NCI-H146 treated with DMSO at 0.1 percent for 48 hours (cell line): Measurements from ENCODE around the gene SLITRK4.

ENCODE experiments used
- DNase-seq: peaks from one replicate; lab custom pipeline; 2025; ENCODE audit not compliant: unreplicated experiment; lab: John Stamatoyannopoulos, UW

SLITRK4 gene

GRCh38 chrX:143635915-143636314 lies at the start of gene SLITRK4:
TSS of gene SLITRK4 (minus strand) at chrX:143636101. CDS start at chrX:143631108, 4,993 bp downstream.
- peak; percentile 10 for DNase-seq

GRCh38 chrX:143683486-143683885 lies 47.6 kb upstream of the SLITRK4 start:
- no peak for DNase-seq

- DNase-seq, result no peak
These were observed 39.0 kb upstream of the SLITRK4 start for GRCh38 chrX:143674926-143675325.

- no peak for DNase-seq
These were observed 33.5 kb upstream of the SLITRK4 start for GRCh38 chrX:143669395-143669794.

GRCh38 chrX:143664302-143664701 lies 28.4 kb upstream of the SLITRK4 start:
- no peak for DNase-seq

- no peak for DNase-seq
These were observed 27.9 kb upstream of the SLITRK4 start for GRCh38 chrX:143663755-143664154.

- DNase-seq, result no peak
These were observed 25.4 kb upstream of the SLITRK4 start for GRCh38 chrX:143661286-143661685.

- DNase-seq, result no peak
These were observed 12.8 kb upstream of the SLITRK4 start for GRCh38 chrX:143648705-143649104.

GRCh38 chrX:143642426-143642825 lies 6.5 kb upstream of the SLITRK4 start:
- no peak for DNase-seq

- DNase-seq, result no peak
These were observed 930 bp upstream of the SLITRK4 start for GRCh38 chrX:143636831-143637230.

GRCh38 chrX:143634663-143635455 lies 1.0 kb downstream of the SLITRK4 start:
- DNase-seq, result no peak

GRCh38 chrX:143634309-143634662 lies 1.6 kb downstream of the SLITRK4 start:
- DNase-seq, result no peak

GRCh38 chrX:143633461-143634308 lies 2.2 kb downstream of the SLITRK4 start:
- DNase-seq, result no peak

- no peak for DNase-seq
These were observed 3.1 kb downstream of the SLITRK4 start for GRCh38 chrX:143632625-143633410.

- DNase-seq, result no peak
These were observed 12.2 kb downstream of the SLITRK4 start for GRCh38 chrX:143623657-143624056.

GRCh38 chrX:143621276-143621675 lies 14.6 kb downstream of the SLITRK4 start:
- no peak for DNase-seq

GRCh38 chrX:143615851-143616250 lies 20.1 kb downstream of the SLITRK4 start:
- no peak for DNase-seq

GRCh38 chrX:143601809-143602208 lies 34.1 kb downstream of the SLITRK4 start:
- no peak for DNase-seq

- no peak for DNase-seq
These were observed 54.7 kb downstream of the SLITRK4 start for GRCh38 chrX:143581240-143581639.

- no peak for DNase-seq
These were observed 55.6 kb downstream of the SLITRK4 start for GRCh38 chrX:143580266-143580665.
